CD1c-positive myeloid dendritic cell (primary cell): ENCODE results near the gene COMMD2.

Source experiments
- DNase-seq: peaks from one replicate; pipeline ENCODE4 v3.0.0-alpha.2; 2016; ENCODE audit errors: extremely low spot score

The COMMD2 gene

DNA sequence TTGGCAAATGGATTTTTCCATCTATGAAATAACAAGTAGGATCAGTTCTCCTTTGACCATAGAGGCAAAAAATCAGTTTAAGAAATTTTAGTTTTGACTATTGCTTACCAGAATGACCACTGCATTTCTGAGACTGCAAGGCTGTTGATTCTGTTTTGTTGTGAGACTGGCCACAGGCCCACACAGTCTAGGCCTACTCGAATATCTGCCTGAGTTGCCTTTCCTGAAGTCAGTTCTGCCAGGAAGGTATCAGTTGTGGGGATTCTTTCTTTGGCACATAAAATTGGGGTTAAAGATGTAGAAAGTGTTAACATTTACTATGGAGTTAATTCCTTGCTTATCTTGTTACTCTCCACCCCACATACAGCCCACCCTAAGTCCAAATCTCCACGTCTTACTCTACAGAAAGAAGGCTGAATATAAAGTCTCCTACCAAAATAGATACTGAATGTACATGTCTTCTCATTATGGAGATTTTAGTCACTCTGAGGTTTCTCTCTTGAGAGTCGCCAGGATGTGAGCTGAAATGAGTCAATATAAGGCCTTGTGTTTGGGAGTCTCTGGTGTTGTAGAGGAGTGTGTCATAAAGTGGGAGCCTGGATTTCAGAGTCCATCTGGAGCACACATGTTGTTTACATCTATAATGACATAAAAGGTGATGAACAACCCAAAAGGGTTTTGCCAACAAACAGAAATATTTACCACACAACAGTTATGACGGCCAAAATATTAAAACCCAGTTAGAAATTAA lies 49.4 kb downstream of the COMMD2 start:
- DNase-seq: no peak

DNA sequence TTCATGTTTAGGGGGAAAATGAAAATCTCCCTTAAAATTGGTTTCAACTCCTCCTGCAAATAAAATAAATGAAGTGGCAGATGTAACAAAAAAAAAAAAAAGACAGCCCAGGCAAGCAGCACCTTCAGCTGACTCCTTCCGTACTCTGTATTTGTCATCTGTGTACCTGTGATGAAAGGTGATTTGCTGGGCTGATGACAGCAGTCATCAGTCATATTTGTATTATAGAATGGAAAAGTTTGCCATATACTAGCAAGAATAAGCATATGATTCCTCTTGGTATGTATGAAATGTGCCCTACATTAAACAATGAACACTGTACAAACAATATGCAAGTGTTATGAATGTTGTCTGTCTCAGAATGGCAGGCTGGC lies 50.3 kb downstream of the COMMD2 start:
- DNase-seq: no peak

DNA sequence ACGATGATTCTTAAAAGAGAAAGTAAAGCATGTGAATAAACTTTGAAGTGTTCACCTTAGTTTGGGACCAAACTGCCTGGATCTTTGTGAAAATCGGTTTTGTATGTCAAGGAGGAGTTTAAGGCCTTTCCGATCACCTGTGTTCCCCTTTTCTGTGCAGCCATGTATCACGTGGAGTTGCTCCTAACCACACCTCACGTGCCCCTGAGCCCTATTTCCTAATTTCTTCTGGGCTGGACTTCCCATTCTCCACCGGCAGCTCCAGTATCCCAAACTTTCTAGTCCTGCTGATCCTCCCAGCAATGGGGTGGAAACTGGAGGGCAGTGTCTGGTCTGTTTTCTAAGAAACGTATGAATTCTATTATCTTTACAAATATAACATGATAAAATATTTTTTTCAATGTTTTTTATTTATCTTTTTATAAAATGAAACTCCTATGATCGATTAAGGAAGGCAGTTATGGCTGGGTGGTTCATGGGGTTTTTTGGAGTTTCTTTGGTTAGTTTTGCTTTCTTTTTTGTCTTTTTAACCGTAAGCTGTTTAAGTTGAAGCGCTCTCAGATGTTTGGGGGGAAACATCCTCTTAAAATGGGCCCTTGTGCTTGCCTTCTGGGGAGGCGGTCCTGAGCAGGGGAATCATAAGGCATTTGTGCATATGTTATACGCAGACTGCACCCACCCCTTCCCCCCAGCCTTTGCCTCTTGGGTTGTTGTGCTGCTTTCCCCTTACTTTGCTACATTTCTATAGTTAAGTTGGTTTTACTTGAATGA lies 50.9 kb downstream of the COMMD2 start:
- no peak for DNase-seq
